ENCODE measurements around the gene ZMIZ2.
"Not testable (repeated sequence)": the region's sequence is repeated elsewhere in the genome, so short reads cannot be mapped to it uniquely, and the experiment has no call there.

Gene ZMIZ2

GRCh38 chr7:44748045-44748947 is at the start of gene ZMIZ2:
ZMIZ2 (plus strand) TSS chr7:44748847; CDS start chr7:44756250, 7,403 bp downstream.
- peak; percentile 87 for DNase-seq (ENCODE audit: low read depth)

- not testable (repeated sequence) for DNase-seq (ENCODE audit: low read depth)
Observed at GRCh38 chr7:44699598-44699997, 49.0 kb upstream of the ZMIZ2 start.

GRCh38 chr7:44700322-44700721 is 48.3 kb upstream of the ZMIZ2 start:
- no peak for DNase-seq (ENCODE audit: low read depth)

- DNase-seq (ENCODE audit: low read depth) = not testable (repeated sequence)
Observed at GRCh38 chr7:44703391-44703790, 45.3 kb upstream of the ZMIZ2 start.

GRCh38 chr7:44703921-44704320 is 44.7 kb upstream of the ZMIZ2 start:
- no peak for DNase-seq (ENCODE audit: low read depth)

- DNase-seq (ENCODE audit: low read depth) = no peak
Observed at GRCh38 chr7:44705434-44705833, 43.2 kb upstream of the ZMIZ2 start.

- DNase-seq (ENCODE audit: low read depth) = no peak
Observed at GRCh38 chr7:44706788-44707557, 41.7 kb upstream of the ZMIZ2 start.

GRCh38 chr7:44707558-44708230 is 41.0 kb upstream of the ZMIZ2 start:
- no peak for DNase-seq (ENCODE audit: low read depth)

GRCh38 chr7:44709011-44709915 is 39.4 kb upstream of the ZMIZ2 start:
- no peak for DNase-seq (ENCODE audit: low read depth)

- DNase-seq (ENCODE audit: low read depth) = no peak
Observed at GRCh38 chr7:44709945-44710596, 38.6 kb upstream of the ZMIZ2 start.

GRCh38 chr7:44711528-44711927 is 37.1 kb upstream of the ZMIZ2 start:
- no peak for DNase-seq (ENCODE audit: low read depth)

- DNase-seq (ENCODE audit: low read depth) = no peak
Observed at GRCh38 chr7:44712012-44712411, 36.6 kb upstream of the ZMIZ2 start.

- no peak for DNase-seq (ENCODE audit: low read depth)
Observed at GRCh38 chr7:44713141-44713540, 35.5 kb upstream of the ZMIZ2 start.

- DNase-seq (ENCODE audit: low read depth) = no peak
Observed at GRCh38 chr7:44713680-44714335, 34.8 kb upstream of the ZMIZ2 start.

- DNase-seq (ENCODE audit: low read depth) = no peak
Observed at GRCh38 chr7:44716205-44716604, 32.4 kb upstream of the ZMIZ2 start.

GRCh38 chr7:44720301-44720700 is 28.3 kb upstream of the ZMIZ2 start:
- DNase-seq (ENCODE audit: low read depth) = no peak

- DNase-seq (ENCODE audit: low read depth) = no peak
Observed at GRCh38 chr7:44724276-44724675, 24.4 kb upstream of the ZMIZ2 start.

- not testable (repeated sequence) for DNase-seq (ENCODE audit: low read depth)
Observed at GRCh38 chr7:44726250-44726649, 22.4 kb upstream of the ZMIZ2 start.

- DNase-seq (ENCODE audit: low read depth) = no peak
Observed at GRCh38 chr7:44727158-44727936, 21.3 kb upstream of the ZMIZ2 start.

- DNase-seq (ENCODE audit: low read depth) = no peak
Observed at GRCh38 chr7:44727937-44728262, 20.7 kb upstream of the ZMIZ2 start.

All from stimulated activated CD4-positive, alpha-beta T cell treated with anti-CD3 and anti-CD28 coated beads, Interleukin-2, amount 100 ng/mL, for 4 hours (primary cell).